T-helper 2 cell treated with Interferon-gamma antibody and Interleukin-4, amounts not matched to agents 5 μg/mL and 100 μg/mL, for 36 hours (primary cell): ENCODE data around the gene IGLL5.

Source experiments
- DNase-seq: peaks from one replicate; pipeline ENCODE4 v3.0.0; 2021; ENCODE audit warnings: low spot score
- H3K27ac Mint-ChIP-seq: one replicate; pipeline ENCODE4 v1.8.0; 2021; ENCODE audit warnings: mild to moderate bottlenecking, mixed read lengths
- H3K27me3 Mint-ChIP-seq: one replicate; pipeline ENCODE4 v1.8.0; 2021; ENCODE audit warnings: low read depth, mixed read lengths
- H3K36me3 Mint-ChIP-seq: one replicate; pipeline ENCODE4 v1.8.0; 2021; ENCODE audit warnings: low read depth, mixed read lengths
- H3K4me1 Mint-ChIP-seq: one replicate; pipeline ENCODE4 v1.8.0; 2021; ENCODE audit warnings: low read depth, mixed read lengths
- H3K4me3 Mint-ChIP-seq: one replicate; pipeline ENCODE4 v1.8.0; 2022; ENCODE audit warnings: mild to moderate bottlenecking, moderate library complexity, mixed read lengths
- H3K9me3 Mint-ChIP-seq: one replicate; pipeline ENCODE4 v1.8.0; 2021; ENCODE audit warnings: mixed read lengths

Gene IGLL5

GRCh38 chr22:22941831-22942510, 54.4 kb downstream of the IGLL5 start:
- no peak for DNase-seq
- Mint-ChIP-seq H3K4me3 (no peak overlapping the region), H3K27ac (no peak overlapping the region), H3K36me3 (no peaks in the 10 kb centered on the region), H3K27me3 (peaks cover 2% of the 10 kb centered on the region), H3K9me3 (no peaks in the 10 kb centered on the region), H3K4me1 (peaks cover 6% of the 10 kb centered on the region)

- H3K4me1 Mint-ChIP-seq, result peaks cover 11% of the 10 kb centered on the region
- no peaks in the 10 kb centered on the region for H3K9me3 Mint-ChIP-seq
- H3K4me3 Mint-ChIP-seq, result no peak overlapping the region
- H3K36me3 Mint-ChIP-seq, result no peaks in the 10 kb centered on the region
- H3K27me3 Mint-ChIP-seq, result peaks cover 2% of the 10 kb centered on the region
- no peak overlapping the region for H3K27ac Mint-ChIP-seq
- peak; percentile 50 for DNase-seq
These were observed 55.1 kb downstream of the IGLL5 start for GRCh38 chr22:22942511-22943329.

- Mint-ChIP-seq H3K4me1 (peaks cover 11% of the 10 kb centered on the region), H3K27ac (no peak overlapping the region), H3K9me3 (no peaks in the 10 kb centered on the region), H3K4me3 (no peak overlapping the region), H3K27me3 (peaks cover 2% of the 10 kb centered on the region), H3K36me3 (no peaks in the 10 kb centered on the region)
- no peak for DNase-seq
These were observed 56.1 kb downstream of the IGLL5 start for GRCh38 chr22:22943521-22944267.

GRCh38 chr22:22944268-22944985, 56.8 kb downstream of the IGLL5 start:
- DNase-seq, result no peak
- H3K4me1 Mint-ChIP-seq, result peaks cover 11% of the 10 kb centered on the region
- H3K9me3 Mint-ChIP-seq, result no peaks in the 10 kb centered on the region
- no peaks in the 10 kb centered on the region for H3K36me3 Mint-ChIP-seq
- H3K4me3 Mint-ChIP-seq, result no peak overlapping the region
- H3K27me3 Mint-ChIP-seq, result peaks cover 2% of the 10 kb centered on the region
- H3K27ac Mint-ChIP-seq, result no peak overlapping the region

- Mint-ChIP-seq H3K27me3 (peaks cover 2% of the 10 kb centered on the region), H3K27ac (no peak overlapping the region), H3K36me3 (no peaks in the 10 kb centered on the region), H3K4me1 (peaks cover 10% of the 10 kb centered on the region), H3K4me3 (no peak overlapping the region), H3K9me3 (no peaks in the 10 kb centered on the region)
- no peak for DNase-seq
These were observed 57.6 kb downstream of the IGLL5 start for GRCh38 chr22:22945195-22945594.
